Retinal pigment epithelial cell (primary cell): ENCODE data around the gene IGLL1.
A peak's percentile ranks its signal among the peaks of the same experiment; 100 is the strongest.

Experiments
- DNase-seq: peaks from one replicate; pipeline ENCODE4 v3.0.0-alpha.2; 2010; ENCODE audit warnings: low read depth
- H3K4me3 ChIP-seq: 2 replicates; pipeline ENCODE4 v1.5.1; 2011; ENCODE audit warnings: mild to moderate bottlenecking, low read length, control low read depth, moderate library complexity
- TF ChIP-seq, protein P1 (sequence below): conservative IDR thresholded peaks from 2 replicates; pipeline ENCODE4 v1.5.1; 2011; ENCODE audit warnings: low read depth, low read length, control low read depth, inconsistent platforms

IGLL1 gene

DNA sequence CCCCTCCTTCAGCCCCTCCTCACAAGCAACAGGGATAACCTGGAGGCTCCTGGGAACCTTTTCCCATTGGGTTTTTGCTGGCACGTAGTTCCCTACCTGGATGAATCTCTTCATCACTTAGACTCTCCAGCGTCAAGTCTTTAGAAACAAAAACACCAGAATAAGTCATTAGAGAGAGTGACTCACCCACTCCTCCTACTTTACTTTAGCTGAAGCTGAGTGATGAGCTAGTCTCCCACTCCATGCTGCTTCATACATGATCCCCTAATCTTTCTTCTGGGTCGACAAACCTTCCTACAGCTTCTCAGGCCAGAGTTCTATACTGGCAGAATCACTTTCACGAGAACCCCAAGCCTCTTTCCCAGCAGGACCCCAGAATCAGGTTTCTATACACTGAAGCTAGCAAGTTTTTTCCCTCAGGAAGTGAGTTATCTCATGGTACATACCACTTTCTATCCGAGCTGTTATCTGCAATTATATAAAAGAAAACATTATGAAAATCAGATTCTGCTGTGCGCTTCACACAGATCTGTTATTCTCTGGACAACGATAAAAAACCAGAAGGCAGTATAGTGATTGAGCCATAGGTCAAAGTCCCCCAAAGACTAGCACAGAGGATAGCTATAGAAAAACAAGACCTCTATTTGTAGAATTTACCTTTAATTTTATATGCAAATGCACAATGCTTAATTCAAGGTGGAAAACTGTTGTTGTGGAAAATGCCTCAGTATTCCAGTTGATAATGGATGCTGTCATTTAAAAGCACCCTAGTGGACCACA, 33.3 kb upstream of the IGLL1 start:
- TF ChIP-seq, protein P1, sequence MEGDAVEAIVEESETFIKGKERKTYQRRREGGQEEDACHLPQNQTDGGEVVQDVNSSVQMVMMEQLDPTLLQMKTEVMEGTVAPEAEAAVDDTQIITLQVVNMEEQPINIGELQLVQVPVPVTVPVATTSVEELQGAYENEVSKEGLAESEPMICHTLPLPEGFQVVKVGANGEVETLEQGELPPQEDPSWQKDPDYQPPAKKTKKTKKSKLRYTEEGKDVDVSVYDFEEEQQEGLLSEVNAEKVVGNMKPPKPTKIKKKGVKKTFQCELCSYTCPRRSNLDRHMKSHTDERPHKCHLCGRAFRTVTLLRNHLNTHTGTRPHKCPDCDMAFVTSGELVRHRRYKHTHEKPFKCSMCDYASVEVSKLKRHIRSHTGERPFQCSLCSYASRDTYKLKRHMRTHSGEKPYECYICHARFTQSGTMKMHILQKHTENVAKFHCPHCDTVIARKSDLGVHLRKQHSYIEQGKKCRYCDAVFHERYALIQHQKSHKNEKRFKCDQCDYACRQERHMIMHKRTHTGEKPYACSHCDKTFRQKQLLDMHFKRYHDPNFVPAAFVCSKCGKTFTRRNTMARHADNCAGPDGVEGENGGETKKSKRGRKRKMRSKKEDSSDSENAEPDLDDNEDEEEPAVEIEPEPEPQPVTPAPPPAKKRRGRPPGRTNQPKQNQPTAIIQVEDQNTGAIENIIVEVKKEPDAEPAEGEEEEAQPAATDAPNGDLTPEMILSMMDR = no peak
- no peak overlapping the region for H3K4me3 ChIP-seq
- no peak for DNase-seq

DNA sequence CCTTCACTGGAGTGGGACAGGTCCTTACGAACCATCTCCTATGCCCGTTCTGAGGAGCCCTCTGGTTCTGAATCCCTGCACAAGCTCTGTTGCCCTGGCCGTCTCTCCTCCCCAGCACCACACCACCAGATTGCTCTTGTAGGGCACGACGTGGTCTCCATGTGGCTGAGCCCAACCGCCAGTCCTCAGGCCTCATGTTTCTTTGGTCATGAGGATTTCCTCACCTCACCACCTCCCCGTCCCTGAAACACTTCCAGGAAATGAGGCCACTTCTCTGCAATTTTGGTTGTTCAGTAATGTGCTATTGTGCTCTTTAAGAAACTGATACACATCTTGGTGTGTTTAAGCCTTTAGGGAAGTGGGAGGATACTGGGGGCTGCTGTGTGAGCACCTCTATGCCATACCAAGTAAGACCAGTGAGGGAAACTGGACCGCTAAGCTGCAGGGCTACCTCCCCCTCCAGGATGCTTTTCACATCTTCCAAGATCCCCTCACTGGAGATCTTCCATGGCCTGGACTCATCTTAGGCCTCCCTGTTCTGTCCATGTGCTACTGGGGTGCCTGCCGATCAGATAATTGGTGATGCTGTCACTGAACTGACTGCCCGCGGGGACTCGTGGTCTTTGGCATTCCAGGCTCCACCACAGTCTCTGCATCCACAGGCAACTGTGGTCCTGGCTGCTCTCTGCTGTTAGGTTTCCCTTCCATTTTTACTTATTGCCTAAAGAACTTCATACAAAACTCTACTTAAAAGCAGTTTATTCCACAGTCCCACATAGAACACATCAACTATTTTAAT, 30.1 kb upstream of the IGLL1 start:
- TF ChIP-seq, protein P1 = no peak
- no peak for DNase-seq
- H3K4me3 ChIP-seq = no peak overlapping the region

DNA sequence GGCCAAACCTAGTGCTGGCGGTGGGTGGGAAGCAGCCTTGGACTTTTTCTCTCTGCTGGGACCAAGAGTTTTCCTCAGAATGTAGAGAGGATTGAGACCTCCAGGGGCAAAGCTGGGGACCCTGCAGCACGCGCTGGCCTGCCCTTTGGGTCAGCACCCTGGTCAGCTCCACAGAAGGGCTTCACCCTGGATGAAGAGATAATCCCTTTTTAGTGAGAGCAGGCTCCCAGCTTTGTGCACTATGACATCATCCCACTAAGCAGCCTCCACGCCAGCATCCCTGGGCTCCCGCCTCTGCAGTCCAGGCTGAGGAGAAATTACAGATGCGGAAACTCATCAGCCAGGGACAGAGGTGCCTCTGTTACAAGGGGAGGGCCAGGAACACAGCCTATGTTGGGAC, 28.5 kb upstream of the IGLL1 start:
- H3K4me3 ChIP-seq = no peak overlapping the region
- TF ChIP-seq, protein P1 = no peak
- peak; percentile 15 for DNase-seq

DNA sequence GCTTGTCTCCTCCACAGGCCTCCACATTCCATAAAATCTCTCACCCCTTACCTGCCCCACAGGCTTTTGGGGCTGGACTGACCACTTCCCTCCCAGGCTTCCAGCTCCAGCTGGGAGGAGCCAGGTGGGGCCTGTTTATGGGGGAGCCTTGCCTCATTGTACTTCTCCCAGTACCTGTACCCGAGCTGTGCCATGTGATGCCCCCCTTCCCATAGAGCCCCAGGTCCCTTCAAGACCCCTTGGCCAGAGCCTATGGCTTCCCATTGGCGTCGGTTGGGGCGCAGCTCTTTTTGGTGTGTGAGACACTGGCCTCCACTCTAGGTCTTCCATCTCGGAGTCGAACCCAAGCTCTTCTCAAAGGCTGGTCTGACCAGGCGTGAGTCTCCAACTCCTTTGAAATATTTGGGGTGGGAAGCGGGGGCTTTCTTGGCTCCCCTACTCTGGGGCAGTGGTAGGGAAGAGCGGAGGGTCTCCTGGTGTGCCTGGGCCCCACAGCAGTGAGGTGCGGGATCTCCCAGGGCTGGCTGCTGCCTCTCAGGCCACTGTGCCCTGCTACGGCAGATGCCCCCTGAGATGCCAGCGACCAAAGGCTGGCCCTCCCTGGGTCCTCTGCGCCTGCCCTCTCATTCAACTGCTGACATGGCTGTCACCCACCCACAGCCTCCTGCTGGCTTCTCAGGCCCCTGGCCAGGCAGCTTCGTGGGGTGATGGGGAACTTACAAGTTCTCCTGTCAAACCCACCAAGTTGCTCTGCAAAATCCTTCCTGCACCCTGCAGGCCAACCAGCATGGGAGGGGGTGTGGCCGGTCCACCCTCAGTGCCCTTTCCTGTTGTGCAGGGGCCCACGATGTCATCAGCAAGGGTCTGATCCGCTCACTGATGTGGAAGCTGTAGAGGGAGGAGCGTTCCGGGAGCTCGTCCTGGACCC, 26.4 kb upstream of the IGLL1 start:
- no peak overlapping the region for H3K4me3 ChIP-seq
- DNase-seq = no peak
- TF ChIP-seq, protein P1 = no peak

DNA sequence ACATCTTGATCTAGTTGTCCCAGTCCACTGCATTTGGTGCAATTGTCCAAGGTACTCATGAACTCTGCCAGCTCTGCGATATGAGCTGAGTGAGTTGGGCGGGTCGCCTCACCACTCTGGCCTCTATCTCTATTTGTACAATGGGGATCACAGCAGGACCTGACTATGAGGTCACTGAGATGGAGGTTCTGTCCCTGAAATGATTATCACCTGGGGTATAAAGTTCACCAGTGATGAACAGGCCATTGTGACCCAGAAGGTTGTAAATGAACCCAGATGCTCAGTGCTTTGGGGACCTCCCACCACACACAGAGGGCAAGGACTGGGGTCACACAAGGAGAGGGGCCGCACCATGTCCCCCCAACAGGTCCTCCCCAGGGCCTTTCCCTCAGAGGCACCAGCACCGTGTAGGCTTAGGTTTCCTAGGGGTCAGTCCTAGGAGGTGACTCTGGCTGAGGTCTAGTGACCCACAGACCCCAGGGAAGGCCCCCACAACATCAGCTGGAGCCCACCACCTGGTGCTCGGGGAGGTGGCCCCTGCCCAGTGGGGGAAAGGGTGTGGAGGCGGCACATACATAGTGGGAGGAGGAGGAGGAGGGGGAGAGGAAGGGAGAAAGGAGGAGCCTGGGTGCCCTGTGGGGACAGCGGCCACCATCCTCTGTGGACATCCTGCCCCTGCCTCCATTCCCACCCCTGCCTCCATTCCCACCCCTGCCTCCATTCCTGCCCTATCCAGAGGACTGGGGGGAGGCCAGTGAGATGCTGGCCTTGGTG, 25.0 kb upstream of the IGLL1 start:
- no peak for DNase-seq
- TF ChIP-seq, protein P1 = no peak

DNA sequence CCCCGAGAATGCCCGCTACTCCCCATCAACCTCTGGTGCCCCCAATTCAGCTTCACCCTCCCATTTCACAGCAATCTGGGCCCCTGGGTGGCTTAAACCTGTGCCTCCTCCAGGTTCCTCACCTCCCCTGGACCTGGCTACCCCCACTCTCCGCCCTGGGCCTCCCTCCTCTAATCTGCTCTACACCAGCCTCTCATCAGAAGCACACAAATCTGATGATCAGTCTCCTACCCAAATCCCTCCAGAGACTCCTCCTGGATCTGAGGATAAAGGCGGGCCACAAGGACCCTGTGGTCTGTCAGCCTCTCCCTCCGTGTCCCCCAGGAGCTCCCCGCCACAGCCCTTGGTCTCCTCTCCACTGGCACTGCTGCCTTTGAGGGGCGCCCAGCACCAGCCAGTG, 23.2 kb upstream of the IGLL1 start:
- no peak overlapping the region for H3K4me3 ChIP-seq
- no peak for DNase-seq
- TF ChIP-seq, protein P1 = no peak

More for the DNA sequence above, 25.0 kb upstream of the IGLL1 start:
- no peak overlapping the region for H3K4me3 ChIP-seq
